ENCODE results near the gene ATAD1.
"Not testable (repeated sequence)": the region's sequence is repeated elsewhere in the genome, so short reads cannot be mapped to it uniquely, and the experiment has no call there.

Gene ATAD1

DNA sequence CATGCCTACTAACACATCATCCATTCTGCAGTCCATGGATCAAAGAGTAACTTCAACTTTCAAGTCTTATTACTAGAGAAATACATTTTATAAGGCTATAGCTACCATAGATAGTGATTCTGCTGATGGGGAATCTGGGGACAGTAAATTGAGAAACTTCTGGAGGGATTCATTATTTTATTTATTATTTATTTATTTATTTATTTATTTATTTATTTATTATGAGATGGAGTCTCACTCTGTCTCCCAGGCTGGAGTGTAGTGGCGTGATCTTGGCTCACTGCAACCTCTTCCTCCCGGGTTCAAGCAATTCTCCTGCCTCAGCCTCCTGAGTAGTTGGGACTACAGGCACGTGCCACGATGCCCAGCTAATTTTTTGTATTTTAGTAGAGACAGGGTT lies 11.0 kb upstream of the ATAD1 start:
- H3K4me1 ChIP-seq (ENCODE audit: control insufficient read depth, insufficient read depth, low read length, unreplicated experiment); H3K27me3 ChIP-seq (ENCODE audit: insufficient read depth, low read length); H3K79me2 ChIP-seq (ENCODE audit: control insufficient read depth, insufficient read depth, low read length, unreplicated experiment); H3K27ac ChIP-seq (ENCODE audit: low read depth, low read length); H3K36me3 ChIP-seq (ENCODE audit: insufficient read depth, low read length); H2AFZ ChIP-seq (ENCODE audit: low read length, unreplicated experiment); H3K4me3 ChIP-seq (ENCODE audit: low read depth, low read length): not testable (repeated sequence)

DNA sequence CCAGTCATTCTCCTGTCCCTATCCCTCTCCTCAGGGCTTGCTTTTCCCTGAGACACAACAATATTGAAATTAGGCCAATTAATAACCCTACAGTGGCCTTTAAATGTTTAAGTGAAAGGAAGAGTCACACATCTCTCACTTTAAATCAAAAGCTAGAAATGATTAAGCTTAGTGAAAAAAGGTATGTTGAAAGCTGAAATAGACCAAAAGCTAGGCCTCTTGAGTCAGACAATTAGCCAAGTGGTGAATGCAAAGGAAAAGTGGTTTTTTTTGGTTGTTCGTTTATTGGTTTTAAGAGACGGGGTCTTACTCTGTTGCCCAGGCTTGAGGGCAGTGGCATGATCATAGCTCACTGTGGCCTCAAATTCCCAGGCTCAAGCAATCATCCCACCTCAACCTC lies 9.7 kb upstream of the ATAD1 start:
- H3K27ac ChIP-seq (ENCODE audit: low read depth, low read length) = no peak overlapping the region
- no peaks in the 10 kb centered on the region for H3K27me3 ChIP-seq (ENCODE audit: insufficient read depth, low read length)
- H3K4me3 ChIP-seq (ENCODE audit: low read depth, low read length) = no peak overlapping the region
- H3K79me2 ChIP-seq (ENCODE audit: control insufficient read depth, insufficient read depth, low read length, unreplicated experiment) = no peaks in the 10 kb centered on the region
- H3K36me3 ChIP-seq (ENCODE audit: insufficient read depth, low read length) = no peaks in the 10 kb centered on the region
- H2AFZ ChIP-seq (ENCODE audit: low read length, unreplicated experiment) = no peak overlapping the region
- no peaks in the 10 kb centered on the region for H3K4me1 ChIP-seq (ENCODE audit: control insufficient read depth, insufficient read depth, low read length, unreplicated experiment)

- H3K4me1 ChIP-seq (ENCODE audit: control insufficient read depth, insufficient read depth, low read length, unreplicated experiment) = no peaks in the 10 kb centered on the region
- H3K4me3 ChIP-seq (ENCODE audit: low read depth, low read length) = no peak overlapping the region
- no peaks in the 10 kb centered on the region for H3K27me3 ChIP-seq (ENCODE audit: insufficient read depth, low read length)
- H3K79me2 ChIP-seq (ENCODE audit: control insufficient read depth, insufficient read depth, low read length, unreplicated experiment) = no peaks in the 10 kb centered on the region
- no peak overlapping the region for H2AFZ ChIP-seq (ENCODE audit: low read length, unreplicated experiment)
- H3K36me3 ChIP-seq (ENCODE audit: insufficient read depth, low read length) = no peaks in the 10 kb centered on the region
- H3K27ac ChIP-seq (ENCODE audit: low read depth, low read length) = no peak overlapping the region
These were observed 8.6 kb upstream of the ATAD1 start for GRCh38 chr10:87826653-87827052.

GRCh38 chr10:87819289-87819585 lies 1.2 kb upstream of the ATAD1 start:
- no peak overlapping the region for H2AFZ ChIP-seq (ENCODE audit: low read length, unreplicated experiment)
- H3K4me1 ChIP-seq (ENCODE audit: control insufficient read depth, insufficient read depth, low read length, unreplicated experiment) = peaks cover 11% of the 10 kb centered on the region
- H3K79me2 ChIP-seq (ENCODE audit: control insufficient read depth, insufficient read depth, low read length, unreplicated experiment) = peaks cover 37% of the 10 kb centered on the region
- no peak overlapping the region for H3K27ac ChIP-seq (ENCODE audit: low read depth, low read length)
- H3K36me3 ChIP-seq (ENCODE audit: insufficient read depth, low read length) = peaks cover 5% of the 10 kb centered on the region
- H3K4me3 ChIP-seq (ENCODE audit: low read depth, low read length) = no peak overlapping the region
- no peaks in the 10 kb centered on the region for H3K27me3 ChIP-seq (ENCODE audit: insufficient read depth, low read length)

DNA sequence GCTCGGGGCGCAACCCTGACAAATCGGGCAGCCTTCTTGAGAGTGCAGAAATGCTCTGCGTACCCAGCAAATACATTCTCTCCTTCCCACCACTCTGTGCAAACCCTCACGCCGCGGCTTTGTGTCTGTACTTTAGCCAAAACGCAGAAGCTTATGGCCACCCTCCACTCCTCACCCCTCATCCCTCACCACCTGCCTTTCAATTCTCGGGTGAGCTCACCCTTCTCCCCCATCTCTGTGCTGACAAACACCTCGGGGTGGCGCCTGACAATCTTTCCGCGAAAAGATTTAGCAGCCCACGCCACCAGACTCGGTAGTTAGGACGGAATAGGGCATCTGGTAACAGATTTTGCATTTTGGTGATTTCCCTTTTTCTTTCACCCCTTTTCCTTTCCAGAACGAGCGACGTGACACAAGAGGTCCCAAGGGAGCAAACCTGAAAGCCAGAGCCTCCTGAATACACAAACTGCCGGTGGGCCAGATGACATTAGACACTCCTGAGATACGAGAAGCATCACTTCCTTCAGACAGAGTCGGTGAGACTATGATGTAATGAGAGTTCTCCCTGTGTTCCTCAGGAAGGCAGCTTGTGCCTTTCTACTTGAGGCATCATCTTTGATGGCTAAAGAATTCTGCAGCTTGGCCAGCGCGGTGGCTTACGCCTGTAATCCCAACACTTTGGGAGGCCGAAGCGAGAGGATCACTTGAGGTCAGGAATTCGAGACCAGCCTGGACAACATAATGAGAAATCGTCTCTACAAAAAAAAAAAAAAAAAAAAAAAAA lies 671 bp upstream of the ATAD1 start:
- Histone ChIP-seq H3K79me2 (ENCODE audit: control insufficient read depth, insufficient read depth, low read length, unreplicated experiment) (peaks cover 42% of the 10 kb centered on the region), H2AFZ (ENCODE audit: low read length, unreplicated experiment) (peak overlapping the region; percentile 95), H3K27ac (ENCODE audit: low read depth, low read length) (no peak overlapping the region), H3K27me3 (ENCODE audit: insufficient read depth, low read length) (no peaks in the 10 kb centered on the region), H3K4me1 (ENCODE audit: control insufficient read depth, insufficient read depth, low read length, unreplicated experiment) (peaks cover 11% of the 10 kb centered on the region), H3K4me3 (ENCODE audit: low read depth, low read length) (peak overlapping the region; percentile 81), H3K36me3 (ENCODE audit: insufficient read depth, low read length) (peaks cover 10% of the 10 kb centered on the region)

DNA sequence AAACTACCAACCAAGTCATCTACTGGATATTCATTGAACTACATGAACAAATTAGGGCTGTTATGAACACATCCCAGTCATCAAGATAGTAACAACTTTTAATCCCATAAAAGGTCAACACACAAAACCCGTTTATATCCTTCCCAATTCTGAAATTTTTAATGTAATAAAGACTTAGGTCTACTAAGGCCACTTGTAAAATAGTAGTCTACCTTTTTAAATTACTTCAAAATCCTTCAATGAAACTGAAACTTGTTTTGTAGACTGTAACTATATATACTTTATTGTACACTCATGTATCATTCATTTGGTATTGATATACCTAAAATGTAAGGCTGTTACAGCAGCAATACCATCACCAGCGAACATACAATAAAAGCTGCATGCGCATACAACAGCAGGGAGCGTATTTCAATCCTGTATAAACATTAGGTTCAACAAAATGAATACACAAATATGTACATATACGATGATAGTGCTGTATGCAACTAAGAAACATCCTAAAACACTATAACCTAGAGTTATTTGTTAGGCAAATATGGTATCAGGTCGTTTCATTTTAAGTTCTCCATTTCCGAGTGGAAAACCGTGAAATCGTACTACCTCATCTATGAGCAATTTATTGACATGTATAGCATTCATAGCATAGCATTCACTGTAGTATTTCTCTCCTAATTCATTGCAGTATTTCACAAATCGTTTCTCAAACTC lies 973 bp downstream of the ATAD1 start:
- peak overlapping the region; percentile 81 for H3K4me3 ChIP-seq (ENCODE audit: low read depth, low read length)
- H3K4me1 ChIP-seq (ENCODE audit: control insufficient read depth, insufficient read depth, low read length, unreplicated experiment) = peaks cover 11% of the 10 kb centered on the region
- peaks cover 50% of the 10 kb centered on the region for H3K79me2 ChIP-seq (ENCODE audit: control insufficient read depth, insufficient read depth, low read length, unreplicated experiment)
- H3K27me3 ChIP-seq (ENCODE audit: insufficient read depth, low read length) = no peaks in the 10 kb centered on the region
- H3K36me3 ChIP-seq (ENCODE audit: insufficient read depth, low read length) = peaks cover 22% of the 10 kb centered on the region
- peak overlapping the region; percentile 67; the same call in 1 of the 2 replicates for H3K27ac ChIP-seq (ENCODE audit: low read depth, low read length)
- peak overlapping the region; percentile 95 for H2AFZ ChIP-seq (ENCODE audit: low read length, unreplicated experiment)

GRCh38 chr10:87816163-87816897 lies 1.7 kb downstream of the ATAD1 start:
- Histone ChIP-seq H3K79me2 (ENCODE audit: control insufficient read depth, insufficient read depth, low read length, unreplicated experiment) (peaks cover 57% of the 10 kb centered on the region), H2AFZ (ENCODE audit: low read length, unreplicated experiment) (no peak overlapping the region), H3K36me3 (ENCODE audit: insufficient read depth, low read length) (peaks cover 29% of the 10 kb centered on the region), H3K27me3 (ENCODE audit: insufficient read depth, low read length) (no peaks in the 10 kb centered on the region), H3K27ac (ENCODE audit: low read depth, low read length) (no peak overlapping the region), H3K4me1 (ENCODE audit: control insufficient read depth, insufficient read depth, low read length, unreplicated experiment) (peaks cover 11% of the 10 kb centered on the region), H3K4me3 (ENCODE audit: low read depth, low read length) (peak overlapping the region; percentile 81)

GRCh38 chr10:87804939-87805569 lies 13.0 kb downstream of the ATAD1 start:
- Histone ChIP-seq H3K27ac (ENCODE audit: low read depth, low read length) (no peak overlapping the region), H3K27me3 (ENCODE audit: insufficient read depth, low read length) (no peaks in the 10 kb centered on the region), H3K4me1 (ENCODE audit: control insufficient read depth, insufficient read depth, low read length, unreplicated experiment) (no peaks in the 10 kb centered on the region), H3K36me3 (ENCODE audit: insufficient read depth, low read length) (peaks cover 93% of the 10 kb centered on the region), H2AFZ (ENCODE audit: low read length, unreplicated experiment) (no peak overlapping the region), H3K4me3 (ENCODE audit: low read depth, low read length) (no peak overlapping the region), H3K79me2 (ENCODE audit: control insufficient read depth, insufficient read depth, low read length, unreplicated experiment) (peaks cover 31% of the 10 kb centered on the region)

DNA sequence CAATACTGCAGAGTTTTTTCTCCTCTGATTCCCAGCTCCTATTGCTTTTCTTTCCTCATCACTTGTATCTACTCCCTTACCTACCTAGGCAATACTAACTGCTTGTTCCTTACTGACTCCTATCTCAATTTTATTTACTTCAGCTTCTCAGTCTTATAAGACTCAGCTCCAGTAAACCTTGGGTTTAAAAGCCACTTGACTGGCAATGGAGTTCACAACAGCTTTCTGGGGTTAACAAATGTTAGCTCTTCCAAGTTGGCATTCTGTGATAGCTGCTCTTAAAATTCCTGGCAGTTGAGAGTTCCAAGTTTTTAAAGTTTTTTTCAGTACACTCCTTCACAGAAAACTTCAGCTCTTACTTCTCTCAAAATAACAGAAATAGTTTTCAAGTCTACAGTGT lies 14.2 kb downstream of the ATAD1 start:
- no peaks in the 10 kb centered on the region for H3K27me3 ChIP-seq (ENCODE audit: insufficient read depth, low read length)
- peaks cover 88% of the 10 kb centered on the region for H3K36me3 ChIP-seq (ENCODE audit: insufficient read depth, low read length)
- no peaks in the 10 kb centered on the region for H3K4me1 ChIP-seq (ENCODE audit: control insufficient read depth, insufficient read depth, low read length, unreplicated experiment)
- no peak overlapping the region for H2AFZ ChIP-seq (ENCODE audit: low read length, unreplicated experiment)
- no peak overlapping the region for H3K27ac ChIP-seq (ENCODE audit: low read depth, low read length)
- peaks cover 29% of the 10 kb centered on the region for H3K79me2 ChIP-seq (ENCODE audit: control insufficient read depth, insufficient read depth, low read length, unreplicated experiment)
- H3K4me3 ChIP-seq (ENCODE audit: low read depth, low read length) = no peak overlapping the region

DNA sequence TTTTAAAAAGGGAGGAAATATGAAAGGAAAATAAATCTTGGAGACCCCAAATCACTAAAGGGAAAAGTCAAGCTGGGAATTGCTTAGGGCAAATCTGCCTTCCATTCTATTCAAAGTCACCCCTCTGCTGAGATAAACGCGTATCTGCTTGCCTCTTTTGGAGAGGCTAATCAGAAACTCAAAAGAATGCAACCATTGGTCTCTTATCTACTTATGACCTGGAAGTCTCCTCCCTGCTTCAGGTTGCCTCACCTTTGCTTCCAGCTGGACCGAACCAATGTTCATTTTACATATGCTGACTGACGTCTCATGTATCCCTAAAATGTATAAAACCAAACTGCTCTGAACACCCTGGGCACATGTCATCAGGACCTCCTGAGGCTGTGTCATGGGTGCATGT lies 14.7 kb downstream of the ATAD1 start:
- H3K4me3 ChIP-seq (ENCODE audit: low read depth, low read length) = no peak overlapping the region
- peaks cover 87% of the 10 kb centered on the region for H3K36me3 ChIP-seq (ENCODE audit: insufficient read depth, low read length)
- H3K27ac ChIP-seq (ENCODE audit: low read depth, low read length) = no peak overlapping the region
- no peaks in the 10 kb centered on the region for H3K27me3 ChIP-seq (ENCODE audit: insufficient read depth, low read length)
- H3K4me1 ChIP-seq (ENCODE audit: control insufficient read depth, insufficient read depth, low read length, unreplicated experiment) = no peaks in the 10 kb centered on the region
- H3K79me2 ChIP-seq (ENCODE audit: control insufficient read depth, insufficient read depth, low read length, unreplicated experiment) = peaks cover 29% of the 10 kb centered on the region
- H2AFZ ChIP-seq (ENCODE audit: low read length, unreplicated experiment) = no peak overlapping the region

Data from ACC112 (cell line).